ENCODE data around the gene RNH1.

The RNH1 gene

DNA sequence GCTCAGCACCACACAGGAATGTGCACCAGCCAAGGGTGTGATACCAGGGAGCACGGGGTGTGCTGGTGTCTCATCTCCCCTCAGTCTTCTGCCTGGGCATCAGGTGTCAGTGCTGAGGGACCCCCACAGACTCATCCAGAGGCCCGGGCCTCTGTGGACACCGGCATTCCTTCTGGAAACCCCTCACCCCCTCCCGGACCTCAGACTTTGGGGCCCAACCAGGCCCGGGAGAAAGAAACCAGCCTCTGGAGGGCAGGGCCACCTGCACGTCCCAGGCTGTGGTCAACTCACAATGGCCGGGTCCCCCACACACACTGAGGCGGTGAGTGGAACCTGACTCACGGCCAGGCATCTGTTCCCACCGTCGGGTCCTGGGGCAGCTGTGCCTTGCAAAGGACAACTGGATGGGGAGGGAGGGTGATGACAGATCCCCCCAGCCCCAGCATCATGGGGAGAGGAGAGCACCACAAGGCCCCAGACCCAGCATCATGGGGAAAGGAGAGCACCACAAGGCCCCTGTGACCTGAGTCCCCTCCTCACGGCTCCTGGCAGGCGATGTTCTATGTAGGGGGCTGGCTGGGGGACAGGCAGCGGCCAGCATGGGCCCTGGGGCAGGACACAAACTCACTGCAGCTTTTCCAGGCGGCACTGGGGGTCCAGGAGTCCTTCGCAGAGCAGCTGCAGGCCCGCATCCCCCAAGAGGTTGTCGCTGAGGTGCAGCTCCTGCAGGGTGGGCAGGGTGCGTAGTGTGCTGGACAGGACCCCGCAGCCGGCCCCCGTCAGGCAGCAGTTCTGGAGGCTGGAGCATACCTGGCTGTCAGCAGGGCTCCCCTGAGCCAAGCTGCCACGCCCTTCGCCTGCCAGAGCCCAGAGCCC, 7.6 kb downstream of the RNH1 start:
- DNase-seq (ENCODE audit: low spot score), result no peak

GRCh38 chr11:498297-499181, 8.5 kb downstream of the RNH1 start:
- DNase-seq (ENCODE audit: low spot score), result no peak

DNA sequence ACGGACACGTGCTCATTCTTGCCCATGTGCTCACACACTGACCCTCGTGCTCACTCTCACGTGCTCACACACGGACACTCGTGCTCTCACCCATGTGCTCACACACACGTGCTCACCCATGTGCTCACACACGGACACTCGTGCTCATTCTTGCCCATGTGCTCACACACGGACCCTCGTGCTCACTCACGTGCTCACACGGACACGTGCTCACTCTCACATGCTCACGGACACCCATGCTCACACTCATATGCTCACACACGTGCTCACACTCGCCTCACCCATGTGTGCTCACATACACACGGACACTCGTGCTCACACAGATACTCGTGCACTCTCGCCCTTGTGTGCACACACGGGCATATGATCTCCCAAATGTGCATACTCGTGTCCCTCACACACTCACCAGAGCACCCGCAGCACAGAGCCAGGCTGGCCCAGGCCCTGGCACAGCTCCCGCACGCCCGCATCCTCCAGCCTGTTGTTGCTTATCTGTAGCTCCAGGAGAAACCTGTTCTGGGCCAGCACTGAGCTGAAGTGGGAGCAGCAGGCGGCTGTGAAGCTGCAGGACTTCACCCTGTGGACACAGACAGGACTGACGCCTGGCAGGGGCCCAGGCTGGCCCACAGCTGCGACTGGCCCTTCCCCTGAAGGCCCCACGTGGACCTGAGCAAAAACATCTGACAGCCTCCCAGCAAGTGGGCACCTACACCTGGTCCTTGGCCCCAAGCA, 9.3 kb downstream of the RNH1 start:
- no peak for DNase-seq (ENCODE audit: low spot score)

- no peak for DNase-seq (ENCODE audit: low spot score)
These were observed 10.0 kb downstream of the RNH1 start for GRCh38 chr11:496834-497564.

- no peak for DNase-seq (ENCODE audit: low spot score)
These were observed 11.5 kb downstream of the RNH1 start for GRCh38 chr11:495537-495931.

DNA sequence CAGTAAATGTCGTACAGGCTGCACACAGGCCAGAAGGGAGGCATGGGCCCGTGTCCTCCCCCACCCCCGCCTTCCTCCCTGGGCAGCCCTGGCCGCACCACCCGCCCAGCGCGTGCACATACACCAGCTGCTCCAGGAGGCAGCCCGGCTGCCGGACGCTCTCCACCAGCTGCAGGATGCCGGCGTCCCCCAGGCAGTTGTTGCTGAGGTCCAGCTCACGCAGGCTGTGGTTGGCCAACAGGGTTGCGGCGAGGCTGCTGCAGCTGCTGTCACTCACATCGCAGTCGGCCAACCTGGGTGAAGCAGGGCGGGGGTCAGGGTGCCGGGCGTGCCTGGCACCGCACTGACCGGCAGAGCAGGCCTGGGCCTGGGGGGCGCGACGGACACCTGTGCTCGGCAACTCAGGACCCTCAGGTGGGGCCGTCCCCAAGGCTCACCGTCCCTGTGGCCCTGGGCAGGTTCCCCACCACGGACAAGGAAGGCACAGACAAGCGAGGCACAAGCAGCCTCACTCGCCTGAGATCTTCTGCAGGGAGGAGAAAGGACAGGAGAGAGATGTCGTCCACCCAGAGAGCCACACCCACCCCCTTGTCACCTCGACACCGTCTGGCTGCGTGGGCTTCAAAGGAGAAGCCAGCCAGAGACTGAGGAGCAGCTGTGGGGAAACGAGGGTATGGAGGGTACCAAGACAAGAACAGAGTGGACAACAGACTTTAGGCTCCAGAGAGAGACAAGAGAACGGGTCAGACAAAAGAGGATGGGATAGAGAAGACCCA, 12.1 kb downstream of the RNH1 start:
- no peak for DNase-seq (ENCODE audit: low spot score)

DNA sequence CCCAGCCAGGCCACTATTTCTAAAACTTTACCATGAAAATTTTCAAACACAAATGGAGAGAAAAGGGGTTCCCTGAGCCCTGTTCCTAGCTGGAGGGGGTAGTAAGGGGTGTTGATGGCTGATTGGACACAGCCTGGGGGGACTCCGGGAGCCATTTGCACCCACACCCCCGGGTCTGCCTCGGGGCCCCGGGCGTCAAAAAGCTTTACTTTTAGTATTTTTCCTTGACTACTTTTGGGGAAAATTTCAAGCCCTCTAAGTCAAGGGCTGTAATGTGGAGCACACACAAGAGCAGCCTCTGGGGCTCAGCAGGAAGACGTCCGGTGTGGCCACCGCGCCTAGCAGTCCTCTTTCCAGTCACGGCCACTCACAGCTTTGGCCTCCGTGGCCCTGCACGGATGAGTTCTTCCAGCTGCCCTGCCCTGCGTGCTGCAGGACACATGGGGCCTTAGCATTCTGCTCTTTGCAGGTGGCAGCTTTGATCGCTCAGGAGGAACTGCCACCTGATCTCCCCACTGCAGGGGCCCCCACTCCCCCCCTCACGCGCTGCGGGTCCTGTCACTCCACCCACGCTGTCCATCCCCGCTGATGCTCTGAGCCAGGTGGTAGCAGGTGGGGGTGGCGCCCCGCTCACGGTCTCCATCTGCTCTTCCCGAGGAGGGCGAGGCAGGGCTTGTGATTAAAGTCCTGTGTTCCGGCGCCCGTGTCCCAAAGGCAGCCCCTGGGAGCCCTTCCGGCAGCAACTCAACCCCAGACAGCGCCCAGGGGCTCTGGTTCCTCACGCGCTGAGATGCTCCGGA, 14.4 kb downstream of the RNH1 start:
- no peak for DNase-seq (ENCODE audit: low spot score)

DNA sequence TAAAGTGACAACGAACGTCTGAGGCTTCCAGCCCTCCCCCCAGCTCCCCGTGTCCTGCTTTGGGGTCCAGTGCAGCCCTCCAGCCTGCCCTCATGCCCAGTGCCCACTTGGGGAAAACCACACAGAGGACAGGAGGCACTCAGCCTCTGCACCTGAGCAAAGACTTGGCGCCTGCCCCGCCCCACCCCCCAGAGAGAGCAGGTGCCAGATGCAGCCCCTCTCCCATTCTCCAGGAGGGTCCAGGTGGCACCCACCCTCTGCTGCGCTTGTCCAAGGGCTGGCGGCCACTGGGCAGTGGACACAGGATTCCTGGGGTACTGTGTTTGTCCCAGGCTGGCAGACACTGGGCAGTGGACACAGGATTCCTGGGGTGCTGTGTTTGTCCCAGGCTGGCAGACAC, 15.7 kb downstream of the RNH1 start:
- DNase-seq (ENCODE audit: low spot score), result no peak

DNA sequence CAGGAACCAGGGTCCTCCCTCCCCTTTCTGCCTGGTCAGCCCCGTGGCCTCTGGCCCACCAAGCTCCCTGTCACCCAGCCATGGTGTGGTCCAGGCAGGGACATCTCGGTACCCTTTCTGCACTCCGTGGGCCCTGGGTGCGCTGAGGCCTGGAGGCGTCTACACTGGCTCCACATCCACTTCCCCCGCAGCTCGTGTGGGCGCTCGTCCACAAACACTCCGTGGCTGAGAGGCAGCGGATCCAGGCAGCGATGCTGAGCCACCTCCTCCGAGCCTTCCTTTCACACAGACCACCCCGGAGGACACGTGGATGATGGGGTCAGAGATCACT, 16.1 kb downstream of the RNH1 start:
- DNase-seq (ENCODE audit: low spot score), result no peak

DNA sequence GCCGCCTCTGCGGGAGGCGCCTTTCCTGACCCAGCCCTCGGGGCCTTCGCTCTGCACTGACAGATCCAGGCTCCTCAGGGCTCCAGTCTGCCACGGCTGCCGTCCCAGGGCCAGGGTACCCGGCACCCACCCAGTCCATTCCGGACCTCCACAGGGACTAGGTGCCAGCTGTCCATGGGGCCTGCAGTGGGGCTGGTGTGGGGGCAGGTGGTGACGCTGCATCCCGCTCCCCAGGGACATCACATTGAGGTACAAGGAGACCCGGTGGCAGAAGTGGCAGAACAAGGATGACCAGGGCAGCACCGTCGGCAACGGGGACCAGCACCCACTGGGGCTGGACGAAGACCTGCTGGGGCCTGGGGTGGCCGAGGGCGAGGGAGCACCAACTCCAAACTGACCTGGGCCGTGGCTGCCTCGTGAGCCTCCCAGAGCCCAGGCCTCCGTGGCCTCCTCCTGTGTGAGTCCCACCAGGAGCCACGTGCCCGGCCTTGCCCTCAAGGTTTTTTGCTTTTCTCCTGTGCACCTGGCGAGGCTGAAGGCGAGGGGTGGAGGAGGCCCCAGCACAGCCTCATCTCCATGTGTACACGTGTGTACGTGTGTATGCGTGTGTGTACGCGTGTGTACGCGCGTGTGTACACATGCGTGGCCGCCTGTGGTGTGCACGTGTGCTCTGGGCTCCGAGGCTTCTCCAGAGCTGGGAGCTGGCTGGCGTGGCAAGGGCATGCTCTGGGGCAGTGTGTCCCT, 16.7 kb downstream of the RNH1 start:
- DNase-seq (ENCODE audit: low spot score), result no peak

- DNase-seq (ENCODE audit: low spot score), result no peak
These were observed 17.3 kb downstream of the RNH1 start for GRCh38 chr11:489610-490185.

DNA sequence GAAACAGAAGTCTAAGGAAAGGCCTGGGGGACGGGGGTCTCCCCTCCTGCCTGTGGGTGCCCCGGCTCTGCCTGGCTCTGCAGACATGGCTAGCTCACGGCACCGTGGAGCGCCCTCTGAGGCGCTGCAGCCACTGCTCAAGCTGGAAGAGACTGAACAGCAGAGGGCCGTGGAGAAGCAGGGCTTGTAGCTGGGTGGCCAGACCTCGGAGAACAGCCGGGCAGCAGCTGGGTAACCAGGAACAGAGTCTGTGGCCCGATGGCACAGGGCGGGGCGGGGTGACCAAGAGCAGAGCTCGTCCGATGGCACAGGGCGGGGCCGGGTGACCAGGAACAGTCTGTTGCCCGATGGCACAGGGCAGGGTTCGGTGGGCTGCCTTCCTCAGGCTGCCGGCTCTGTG, 18.1 kb downstream of the RNH1 start:
- DNase-seq (ENCODE audit: low spot score), result no peak

DNA sequence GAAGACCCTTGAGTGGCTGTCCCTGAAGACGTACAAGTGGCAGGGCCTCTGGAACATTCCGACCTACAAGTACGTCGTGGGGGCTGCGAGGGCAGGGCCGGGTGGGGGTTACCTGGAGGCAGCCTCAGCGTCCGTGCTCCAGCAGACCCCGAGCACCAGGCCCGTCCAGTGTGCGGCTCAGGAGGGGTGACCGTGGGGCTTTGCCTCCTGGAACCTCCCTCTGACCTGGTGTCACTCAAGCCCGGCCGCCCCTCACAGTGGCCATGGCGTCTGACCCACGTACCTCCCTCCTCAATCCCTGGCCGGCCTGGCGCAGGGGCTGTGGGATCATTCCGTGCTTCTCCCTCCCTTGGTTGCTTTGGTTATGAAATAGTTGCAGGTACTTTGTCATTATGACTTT, 18.5 kb downstream of the RNH1 start:
- no peak for DNase-seq (ENCODE audit: low spot score)

DNA sequence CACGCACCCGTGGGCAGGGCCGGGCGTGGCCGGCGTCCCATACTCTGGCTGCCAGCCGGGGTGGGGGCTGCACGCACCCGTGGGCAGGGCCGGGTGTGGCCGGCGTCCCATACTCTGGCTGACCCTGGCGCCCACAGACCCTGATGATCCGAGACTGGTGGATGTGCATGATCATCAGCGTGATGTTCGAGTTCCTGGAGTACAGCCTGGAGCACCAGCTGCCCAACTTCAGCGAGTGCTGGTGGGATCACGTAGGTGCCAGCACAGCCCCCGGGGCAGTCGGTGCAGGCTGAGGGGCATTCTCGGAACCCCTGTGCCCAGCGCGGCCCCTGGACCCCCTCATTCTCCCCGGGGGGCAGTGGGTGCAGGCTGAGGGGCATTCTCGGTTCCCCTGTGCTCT, 19.0 kb downstream of the RNH1 start:
- no peak for DNase-seq (ENCODE audit: low spot score)

- no peak for DNase-seq (ENCODE audit: low spot score)
These were observed 19.4 kb downstream of the RNH1 start for GRCh38 chr11:487571-488021.

GRCh38 chr11:486189-486588, 20.9 kb downstream of the RNH1 start:
- DNase-seq (ENCODE audit: low spot score), result no peak

DNA sequence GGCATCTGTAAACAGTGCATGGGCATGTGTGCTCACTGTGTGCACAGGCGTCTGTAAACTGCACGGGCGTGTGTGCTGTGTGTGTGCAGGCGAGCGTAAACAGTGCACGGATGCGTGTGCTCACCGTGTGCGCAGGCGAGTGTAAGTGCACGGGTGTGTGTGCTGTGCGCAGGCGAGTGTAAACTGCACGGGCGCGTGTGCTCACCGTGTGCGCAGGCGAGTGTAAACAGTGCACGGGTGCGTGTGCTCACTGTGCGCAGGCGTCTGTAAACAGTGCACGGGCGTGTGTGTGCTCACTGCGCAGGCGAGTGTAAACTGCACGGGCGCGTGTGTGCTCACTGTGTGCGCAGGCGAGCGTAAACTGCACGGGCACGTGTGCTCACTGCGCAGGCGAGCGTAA, 22.4 kb downstream of the RNH1 start:
- no peak for DNase-seq (ENCODE audit: low spot score)

DNA sequence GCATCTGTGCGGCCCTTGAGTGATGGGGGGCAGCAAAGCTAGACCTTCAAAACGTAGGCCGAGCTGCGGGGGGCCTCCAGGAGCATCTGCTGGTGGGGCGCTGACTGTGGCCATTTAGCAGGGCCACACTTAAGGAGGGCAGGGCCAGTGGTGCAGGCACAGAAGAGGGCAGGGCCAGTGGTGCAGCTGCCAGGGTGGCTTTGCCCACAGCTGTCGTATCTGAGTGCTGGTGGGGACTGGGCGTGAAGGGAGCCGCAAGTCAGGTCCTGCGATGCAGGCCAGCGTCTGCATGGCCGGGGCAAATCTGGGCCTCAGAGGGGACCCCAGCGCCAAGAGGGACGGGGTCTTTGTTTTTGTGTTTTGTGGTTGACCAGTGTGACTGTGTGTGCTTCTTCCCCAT, 27.7 kb downstream of the RNH1 start:
- DNase-seq (ENCODE audit: low spot score), result no peak

DNA sequence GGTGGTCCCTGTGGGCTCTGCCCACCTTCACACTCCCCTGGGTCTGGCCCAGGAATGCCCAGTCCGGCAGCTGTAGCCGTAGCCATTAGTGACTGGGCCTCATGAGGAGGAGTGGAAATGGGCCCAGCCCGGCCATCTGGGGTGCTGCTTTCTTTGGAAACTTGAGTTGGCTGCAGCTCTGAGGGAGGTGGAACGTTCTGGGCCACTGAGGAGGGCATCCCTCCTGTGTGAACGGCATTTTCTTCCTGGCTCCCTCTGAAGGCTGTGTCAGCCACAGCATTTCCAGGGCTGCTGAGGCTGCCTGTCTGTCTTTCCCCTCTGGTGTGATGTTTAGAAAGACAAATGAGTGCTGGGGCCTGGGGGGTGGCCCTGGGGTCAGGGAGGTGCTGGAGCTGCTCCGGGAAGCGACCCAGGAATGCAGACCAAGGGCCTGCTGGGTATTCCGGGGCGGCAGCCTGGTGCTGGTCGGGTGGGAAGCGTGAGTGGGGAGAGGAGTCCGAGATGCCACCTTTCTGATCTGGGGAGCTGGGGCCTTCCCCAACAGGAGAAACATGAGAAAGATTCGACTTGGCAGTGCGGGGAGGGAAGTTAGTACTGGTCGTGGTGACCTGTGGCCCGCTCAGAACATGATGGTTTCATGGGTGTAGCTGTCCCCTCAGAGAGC, 29.9 kb downstream of the RNH1 start:
- DNase-seq (ENCODE audit: low spot score), result no peak

All from hematopoietic multipotent progenitor cell treated with erythropoietin and hydrocortisone succinate and interleukin-3 and kit ligand, for 17 days (in vitro differentiated cells).